ENCODE data around the gene RNF157. TPM values are rescaled to one million over a fixed set of nuclear protein-coding genes. Genes with fewer than 3 reads are reported as not detected.

The RNF157 gene
- total RNA-seq, 1 experiment from 2014 or later, result 0.86 TPM

DNA sequence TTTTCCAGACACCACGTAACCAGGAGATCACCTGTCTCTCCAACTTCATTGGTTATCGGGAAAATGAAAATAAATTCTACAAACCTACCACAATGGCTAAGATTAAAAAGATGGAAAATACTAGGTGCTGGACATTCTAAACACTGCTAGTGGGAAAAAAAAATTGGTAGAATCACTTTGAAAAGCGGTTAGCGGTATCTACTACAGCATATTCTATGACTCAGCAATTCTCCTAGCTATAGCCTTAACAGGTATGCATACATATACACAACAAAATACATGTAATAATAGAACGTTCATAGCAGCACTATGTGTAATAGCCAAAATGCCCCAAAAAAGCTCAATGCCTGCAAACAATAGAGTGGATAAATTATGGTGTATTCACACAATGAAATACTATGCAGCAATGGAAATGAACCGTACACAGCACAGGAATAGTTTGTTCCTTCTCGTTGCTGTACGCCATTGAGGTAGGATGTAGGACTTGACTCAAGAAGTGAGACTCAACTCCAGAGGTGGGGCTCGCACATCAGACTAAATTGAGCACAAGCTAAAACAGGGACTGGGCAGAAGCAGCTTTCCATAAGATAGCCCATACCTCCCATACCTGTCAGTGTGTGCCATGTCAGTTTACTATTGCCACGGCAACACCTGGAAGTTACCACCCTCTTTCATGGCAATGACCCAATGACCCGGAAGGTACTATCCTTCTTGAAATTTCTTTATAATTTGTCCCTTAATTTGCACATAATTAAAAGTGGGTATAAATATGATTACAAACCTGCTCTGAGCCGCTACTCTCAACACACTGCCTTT is 44.8 kb downstream of the RNF157 start:
- Histone ChIP-seq H3K9ac (ENCODE audit: low read length) (no peak overlapping the region), H3K4me2 (ENCODE audit: low read length) (no peak overlapping the region), H3K4me3 (replicated peaks in 1 of 2; ENCODE audit: low read depth in 1 of 2, low read length in 2 of 2) (no peak overlapping the region), H3K9me2 (ENCODE audit: insufficient read depth) (no peaks in the 10 kb centered on the region), H3K36me3 (ENCODE audit: control insufficient read depth in 1 of 2, insufficient read depth in 2 of 2, low read length in 2 of 2) (no peaks in the 10 kb centered on the region), H3K27ac (ENCODE audit: low read depth, low read length) (no peak overlapping the region), H3K4me1 (ENCODE audit: control insufficient read depth in 1 of 2, insufficient read depth in 2 of 2, low read length in 2 of 2) (peaks cover 3 to 4% of the 10 kb centered on the region in 2 experiments; a peak in 2 of 4 replicates), H2AFZ (ENCODE audit: low read depth, low read length, poor library complexity, severe bottlenecking) (no peak overlapping the region), H3K9me3 (ENCODE audit: control insufficient read depth in 1 of 2, insufficient read depth in 1 of 2, low read depth in 1 of 2, low read length in 2 of 2) (no peaks in the 10 kb centered on the region), H4K20me1 (ENCODE audit: insufficient read depth) (no peaks in the 10 kb centered on the region), H3K27me3 (ENCODE audit: insufficient read depth, low read length) (no peaks in the 10 kb centered on the region), H3K79me2 (ENCODE audit: insufficient read depth, low read length) (no peaks in the 10 kb centered on the region)
- TF ChIP-seq ZFX (IDR thresholded peaks at IDR 0.05), result no peak
- TF ChIP-seq, protein P1, sequence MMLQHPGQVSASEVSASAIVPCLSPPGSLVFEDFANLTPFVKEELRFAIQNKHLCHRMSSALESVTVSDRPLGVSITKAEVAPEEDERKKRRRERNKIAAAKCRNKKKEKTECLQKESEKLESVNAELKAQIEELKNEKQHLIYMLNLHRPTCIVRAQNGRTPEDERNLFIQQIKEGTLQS (IDR thresholded peaks at IDR 0.05), result no peak
- no peak for TF ChIP-seq EZH2 (IDR thresholded peaks at IDR 0.05)
- TF ChIP-seq EGR1 (IDR thresholded peaks at IDR 0.05; ENCODE audit: low read depth), result no peak
- TF ChIP-seq ELF1 (IDR thresholded peaks at IDR 0.05; ENCODE audit: borderline replicate concordance, low read depth), result no peak
- no peak for TF ChIP-seq TCF7L2 (IDR thresholded peaks at IDR 0.05; ENCODE audit: borderline replicate concordance, extremely low read depth, insufficient read depth, insufficient read length)
- no peak for TF ChIP-seq CEBPB (IDR thresholded peaks at IDR 0.05; ENCODE audit: low read depth)
- no peak for TF ChIP-seq SP1 (IDR thresholded peaks at IDR 0.05; ENCODE audit: low read depth)
- no peak for TF ChIP-seq RAD21 (IDR thresholded peaks at IDR 0.05; ENCODE audit: low read depth)
- no peak for TF ChIP-seq ZNF274 (IDR thresholded peaks at IDR 0.05; ENCODE audit: low read depth, low read length)
- no peak for TF ChIP-seq SIN3A (IDR thresholded peaks at IDR 0.05; ENCODE audit: low read depth)
- TF ChIP-seq, protein P2, sequence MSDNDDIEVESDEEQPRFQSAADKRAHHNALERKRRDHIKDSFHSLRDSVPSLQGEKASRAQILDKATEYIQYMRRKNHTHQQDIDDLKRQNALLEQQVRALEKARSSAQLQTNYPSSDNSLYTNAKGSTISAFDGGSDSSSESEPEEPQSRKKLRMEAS (IDR thresholded peaks at IDR 0.05), result no peak
- TF ChIP-seq, protein P3, sequence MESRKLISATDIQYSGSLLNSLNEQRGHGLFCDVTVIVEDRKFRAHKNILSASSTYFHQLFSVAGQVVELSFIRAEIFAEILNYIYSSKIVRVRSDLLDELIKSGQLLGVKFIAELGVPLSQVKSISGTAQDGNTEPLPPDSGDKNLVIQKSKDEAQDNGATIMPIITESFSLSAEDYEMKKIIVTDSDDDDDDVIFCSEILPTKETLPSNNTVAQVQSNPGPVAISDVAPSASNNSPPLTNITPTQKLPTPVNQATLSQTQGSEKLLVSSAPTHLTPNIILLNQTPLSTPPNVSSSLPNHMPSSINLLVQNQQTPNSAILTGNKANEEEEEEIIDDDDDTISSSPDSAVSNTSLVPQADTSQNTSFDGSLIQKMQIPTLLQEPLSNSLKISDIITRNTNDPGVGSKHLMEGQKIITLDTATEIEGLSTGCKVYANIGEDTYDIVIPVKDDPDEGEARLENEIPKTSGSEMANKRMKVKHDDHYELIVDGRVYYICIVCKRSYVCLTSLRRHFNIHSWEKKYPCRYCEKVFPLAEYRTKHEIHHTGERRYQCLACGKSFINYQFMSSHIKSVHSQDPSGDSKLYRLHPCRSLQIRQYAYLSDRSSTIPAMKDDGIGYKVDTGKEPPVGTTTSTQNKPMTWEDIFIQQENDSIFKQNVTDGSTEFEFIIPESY (IDR thresholded peaks at IDR 0.05; ENCODE audit: extremely low read depth, insufficient replicate concordance, low read length), result no peak
- TF ChIP-seq, protein P4, sequence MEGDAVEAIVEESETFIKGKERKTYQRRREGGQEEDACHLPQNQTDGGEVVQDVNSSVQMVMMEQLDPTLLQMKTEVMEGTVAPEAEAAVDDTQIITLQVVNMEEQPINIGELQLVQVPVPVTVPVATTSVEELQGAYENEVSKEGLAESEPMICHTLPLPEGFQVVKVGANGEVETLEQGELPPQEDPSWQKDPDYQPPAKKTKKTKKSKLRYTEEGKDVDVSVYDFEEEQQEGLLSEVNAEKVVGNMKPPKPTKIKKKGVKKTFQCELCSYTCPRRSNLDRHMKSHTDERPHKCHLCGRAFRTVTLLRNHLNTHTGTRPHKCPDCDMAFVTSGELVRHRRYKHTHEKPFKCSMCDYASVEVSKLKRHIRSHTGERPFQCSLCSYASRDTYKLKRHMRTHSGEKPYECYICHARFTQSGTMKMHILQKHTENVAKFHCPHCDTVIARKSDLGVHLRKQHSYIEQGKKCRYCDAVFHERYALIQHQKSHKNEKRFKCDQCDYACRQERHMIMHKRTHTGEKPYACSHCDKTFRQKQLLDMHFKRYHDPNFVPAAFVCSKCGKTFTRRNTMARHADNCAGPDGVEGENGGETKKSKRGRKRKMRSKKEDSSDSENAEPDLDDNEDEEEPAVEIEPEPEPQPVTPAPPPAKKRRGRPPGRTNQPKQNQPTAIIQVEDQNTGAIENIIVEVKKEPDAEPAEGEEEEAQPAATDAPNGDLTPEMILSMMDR (IDR thresholded peaks at IDR 0.05 in 2 of 3, conservative IDR thresholded peaks at IDR 0.05 in 1 of 3; ENCODE audit: borderline replicate concordance in 1 of 3, insufficient read depth in 1 of 3, low read depth in 2 of 3, low read length in 2 of 3), result no peak
- no peak for TF ChIP-seq FOSL1 (IDR thresholded peaks at IDR 0.05; ENCODE audit: low read depth)
- TF ChIP-seq, protein P5, sequence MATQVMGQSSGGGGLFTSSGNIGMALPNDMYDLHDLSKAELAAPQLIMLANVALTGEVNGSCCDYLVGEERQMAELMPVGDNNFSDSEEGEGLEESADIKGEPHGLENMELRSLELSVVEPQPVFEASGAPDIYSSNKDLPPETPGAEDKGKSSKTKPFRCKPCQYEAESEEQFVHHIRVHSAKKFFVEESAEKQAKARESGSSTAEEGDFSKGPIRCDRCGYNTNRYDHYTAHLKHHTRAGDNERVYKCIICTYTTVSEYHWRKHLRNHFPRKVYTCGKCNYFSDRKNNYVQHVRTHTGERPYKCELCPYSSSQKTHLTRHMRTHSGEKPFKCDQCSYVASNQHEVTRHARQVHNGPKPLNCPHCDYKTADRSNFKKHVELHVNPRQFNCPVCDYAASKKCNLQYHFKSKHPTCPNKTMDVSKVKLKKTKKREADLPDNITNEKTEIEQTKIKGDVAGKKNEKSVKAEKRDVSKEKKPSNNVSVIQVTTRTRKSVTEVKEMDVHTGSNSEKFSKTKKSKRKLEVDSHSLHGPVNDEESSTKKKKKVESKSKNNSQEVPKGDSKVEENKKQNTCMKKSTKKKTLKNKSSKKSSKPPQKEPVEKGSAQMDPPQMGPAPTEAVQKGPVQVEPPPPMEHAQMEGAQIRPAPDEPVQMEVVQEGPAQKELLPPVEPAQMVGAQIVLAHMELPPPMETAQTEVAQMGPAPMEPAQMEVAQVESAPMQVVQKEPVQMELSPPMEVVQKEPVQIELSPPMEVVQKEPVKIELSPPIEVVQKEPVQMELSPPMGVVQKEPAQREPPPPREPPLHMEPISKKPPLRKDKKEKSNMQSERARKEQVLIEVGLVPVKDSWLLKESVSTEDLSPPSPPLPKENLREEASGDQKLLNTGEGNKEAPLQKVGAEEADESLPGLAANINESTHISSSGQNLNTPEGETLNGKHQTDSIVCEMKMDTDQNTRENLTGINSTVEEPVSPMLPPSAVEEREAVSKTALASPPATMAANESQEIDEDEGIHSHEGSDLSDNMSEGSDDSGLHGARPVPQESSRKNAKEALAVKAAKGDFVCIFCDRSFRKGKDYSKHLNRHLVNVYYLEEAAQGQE (IDR thresholded peaks at IDR 0.05; ENCODE audit: low read depth), result no peak
- TF ChIP-seq YY1 (IDR thresholded peaks at IDR 0.05; ENCODE audit: extremely low read depth, insufficient replicate concordance, low read depth, low read length), result no peak
- TF ChIP-seq EZH2phosphoT487 (IDR thresholded peaks at IDR 0.05; ENCODE audit: borderline replicate concordance), result no peak
- TF ChIP-seq POLR2A (IDR thresholded peaks at IDR 0.05; ENCODE audit: borderline replicate concordance, extremely low read depth, insufficient read depth, insufficient read length), result no peak
- TF ChIP-seq JUND (IDR thresholded peaks at IDR 0.05), result no peak
- intact Hi-C loops (cut with micrococcal nuclease), result no loop called here
- CTCF ChIA-PET, result no interaction called here
- POLR2A ChIA-PET, result no interaction called here
- ATAC-seq (no peak), DNase-seq (ENCODE audit: low read depth, low spot score) (no peak)
- RAD21 ChIA-PET (ENCODE audit: low non-redundant PET in 1 of 2, low total read pairs in 2 of 2, uncharacterized antibody in 2 of 2, unreplicated experiment in 2 of 2), result no interaction called here
- BruUV-seq (replicated peaks), result no TSS peak

Data from HCT116 (cell line).